K562 (cell line): ENCODE results near the gene GNGT1. TPM values are rescaled to one million over a fixed set of nuclear protein-coding genes. Genes with fewer than 3 reads are reported as not detected.

Source experiments
- ATF7 ChIP-seq: fragments of 450-650 bp; IDR thresholded peaks from 2 replicates; pipeline ENCODE4 v1.7.1; 2014; ENCODE audit warnings: mild to moderate bottlenecking, moderate library complexity
- GTF2A2 ChIP-seq: IDR thresholded peaks from 2 replicates; pipeline ENCODE4 v1.6.1; 2016; ENCODE audit warnings: mild to moderate bottlenecking, missing genetic modification characterization, missing compliant biosample characterization
- ILK ChIP-seq: fragments of 450-650 bp; IDR thresholded peaks from 2 replicates; pipeline ENCODE4 v1.6.1; 2016; ENCODE audit warnings: missing genetic modification characterization, low read depth, mild to moderate bottlenecking, missing compliant biosample characterization, moderate library complexity, borderline replicate concordance
- MBD2 ChIP-seq: sonication (generic); IDR thresholded peaks from 2 replicates; pipeline ENCODE4 v1.6.1; 2016; ENCODE audit warnings: low read depth, borderline replicate concordance
- PCBP1 ChIP-seq: fragments of 200-400 bp; formaldehyde crosslinking; IDR thresholded peaks from 2 replicates; pipeline ENCODE4 v1.6.1; 2018; ENCODE audit warnings: mild to moderate bottlenecking, low read depth, low read length; ENCODE audit not compliant: poor library complexity, severe bottlenecking
- polyA plus RNA-seq, 8 experiments: library from polyadenylated mRNA; depleted of rRNA in 4 of 8; stranded (reverse) in 5 of 8; unstranded in 3 of 8; fragments of >200 nt; fragmentation: Nextera tagmentation in 2 of 8; fragmentation: Illumina TruSeq in 1 of 8; extraction: Ambion mirVana in 2 of 8; extraction: Trizol in 1 of 8; gene quantifications; 2 replicates each; pipeline versions ENCODE4 v1.2.1 to v1.2.3, GENCODE V29; 2011 to 2014; ENCODE audit warnings: inconsistent platforms in 1 of 8, missing spikeins in 1 of 8
- small RNA-seq: library from RNA; depleted of rRNA; stranded (forward); fragments of <200 nt; gene quantifications from one replicate; pipeline ENCODE3, GENCODE V24; 2014
- total RNA-seq, 7 experiments: library from RNA; depleted of rRNA in 6 of 7; stranded (reverse); fragments of >200 nt in 6 of 7; fragmentation: Illumina TruSeq in 2 of 7; extraction: Trizol in 2 of 7; gene quantifications; 2 replicates each; pipeline versions ENCODE4 v1.2.1 to v1.2.3, GENCODE V29; 2011 to 2021; ENCODE audit warnings: low replicate concordance in 1 of 7
- TF ChIP-seq, protein P1 (sequence below), 2 experiments: IDR thresholded peaks; 2 replicates each; pipeline ENCODE4 v1.6.1; 2012; ENCODE audit warnings: improper control_type of control experiment in 2 of 2, low read depth in 2 of 2, low read length in 2 of 2, borderline replicate concordance in 1 of 2

GNGT1 gene
- total and polyA plus RNA-seq, 9 of the 15 experiments (the other 6 are each of a cell fraction or from before 2014, with no cell fraction given) = 0.04 to 0.83 (median 0.51) TPM; not detected in 2

DNA sequence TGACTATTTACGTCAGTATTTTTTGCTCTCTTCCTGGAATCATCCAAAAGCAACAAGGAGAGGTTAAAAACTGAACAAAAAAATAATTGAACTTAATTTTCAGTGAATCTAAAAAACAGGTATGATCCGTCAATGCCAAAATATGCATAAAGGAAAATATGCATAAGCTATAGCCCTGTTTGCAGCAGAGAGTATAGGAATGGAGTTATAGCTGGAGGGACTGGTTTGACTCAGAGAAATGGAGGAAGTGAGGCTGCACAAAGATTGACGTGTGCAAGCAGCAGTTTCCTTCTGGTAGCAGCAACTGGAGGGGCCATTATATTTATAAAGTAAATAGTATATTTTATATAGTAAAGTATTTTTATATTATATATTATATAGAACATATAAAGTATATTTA, 52.3 kb downstream of the GNGT1 start (continued):
- TF ChIP-seq ILK (no peak), MBD2 (no peak), PCBP1 (no peak), ATF7 (no peak), GTF2A2 (tag) (no peak)
- TF ChIP-seq, protein P1, sequence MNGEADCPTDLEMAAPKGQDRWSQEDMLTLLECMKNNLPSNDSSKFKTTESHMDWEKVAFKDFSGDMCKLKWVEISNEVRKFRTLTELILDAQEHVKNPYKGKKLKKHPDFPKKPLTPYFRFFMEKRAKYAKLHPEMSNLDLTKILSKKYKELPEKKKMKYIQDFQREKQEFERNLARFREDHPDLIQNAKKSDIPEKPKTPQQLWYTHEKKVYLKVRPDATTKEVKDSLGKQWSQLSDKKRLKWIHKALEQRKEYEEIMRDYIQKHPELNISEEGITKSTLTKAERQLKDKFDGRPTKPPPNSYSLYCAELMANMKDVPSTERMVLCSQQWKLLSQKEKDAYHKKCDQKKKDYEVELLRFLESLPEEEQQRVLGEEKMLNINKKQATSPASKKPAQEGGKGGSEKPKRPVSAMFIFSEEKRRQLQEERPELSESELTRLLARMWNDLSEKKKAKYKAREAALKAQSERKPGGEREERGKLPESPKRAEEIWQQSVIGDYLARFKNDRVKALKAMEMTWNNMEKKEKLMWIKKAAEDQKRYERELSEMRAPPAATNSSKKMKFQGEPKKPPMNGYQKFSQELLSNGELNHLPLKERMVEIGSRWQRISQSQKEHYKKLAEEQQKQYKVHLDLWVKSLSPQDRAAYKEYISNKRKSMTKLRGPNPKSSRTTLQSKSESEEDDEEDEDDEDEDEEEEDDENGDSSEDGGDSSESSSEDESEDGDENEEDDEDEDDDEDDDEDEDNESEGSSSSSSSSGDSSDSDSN (IDR thresholded peaks at IDR 0.05; ENCODE audit: borderline replicate concordance in 1 of 2, low read depth in 2 of 2, low read length in 2 of 2) = no peak

Small RNAs within 50 kb of the gene (small RNA-seq; reads per million reads assigned to genes)
- gene AC002076.2 = not detected

Other genes with a start within 250 kb of the GNGT1 start
- not detected in 2 replicates for gene TFPI2, start 15.8 kb upstream of the GNGT1 start, total RNA-seq (2014; rRNA removed)
- gene TFPI2, start 15.8 kb upstream of the GNGT1 start, total RNA-seq (2014; rRNA removed; fragmentation: Illumina TruSeq; extraction: Trizol) = not detected in 2 replicates
- 0.07 and 0.08 TPM in 2 replicates for gene TFPI2, start 15.8 kb upstream of the GNGT1 start, total RNA-seq (2015; rRNA removed; fragmentation: Illumina TruSeq; extraction: Trizol)
- gene TFPI2, start 15.8 kb upstream of the GNGT1 start, total RNA-seq (2021) = 0.11 TPM in 1 of 2 replicates, not detected in the other
- gene TFPI2, start 15.8 kb upstream of the GNGT1 start, polyA plus RNA-seq (2011; rRNA removed) = 0.25 TPM in 1 of 2 replicates, not detected in the other
- 0.10 TPM in 1 of 2 replicates, not detected in the other for gene TFPI2, start 15.8 kb upstream of the GNGT1 start, polyA plus RNA-seq (2014; fragmentation: Illumina TruSeq; extraction: Trizol)
- not detected for gene TFPI2, start 15.8 kb upstream of the GNGT1 start, polyA plus RNA-seq (2014; fragmentation: Nextera tagmentation; extraction: Ambion mirVana)
- 0.17 and 0.53 TPM in 2 replicates for gene TFPI2, start 15.8 kb upstream of the GNGT1 start, polyA plus RNA-seq (2014; rRNA removed)
- not detected in 2 replicates for gene GNG11, start 15.2 kb downstream of the GNGT1 start, total RNA-seq (2014; rRNA removed)
- gene GNG11, start 15.2 kb downstream of the GNGT1 start, total RNA-seq (2014; rRNA removed; fragmentation: Illumina TruSeq; extraction: Trizol) = not detected in 2 replicates
- not detected in 2 replicates for gene GNG11, start 15.2 kb downstream of the GNGT1 start, total RNA-seq (2015; rRNA removed; fragmentation: Illumina TruSeq; extraction: Trizol)
- not detected in 2 replicates for gene GNG11, start 15.2 kb downstream of the GNGT1 start, total RNA-seq (2021)
- gene GNG11, start 15.2 kb downstream of the GNGT1 start, polyA plus RNA-seq (2011; rRNA removed) = 0.06 TPM in 1 of 2 replicates, not detected in the other
- not detected in 2 replicates for gene GNG11, start 15.2 kb downstream of the GNGT1 start, polyA plus RNA-seq (2014; fragmentation: Illumina TruSeq; extraction: Trizol)
- gene GNG11, start 15.2 kb downstream of the GNGT1 start, polyA plus RNA-seq (2014; fragmentation: Nextera tagmentation; extraction: Ambion mirVana) = not detected
- not detected in 2 replicates for gene GNG11, start 15.2 kb downstream of the GNGT1 start, polyA plus RNA-seq (2014; rRNA removed)
- 15.8 and 25.3 TPM in 2 replicates for gene BET1, start 97.8 kb downstream of the GNGT1 start, total RNA-seq (2014; rRNA removed)
- 36.5 and 40.5 TPM in 2 replicates for gene BET1, start 97.8 kb downstream of the GNGT1 start, total RNA-seq (2014; rRNA removed; fragmentation: Illumina TruSeq; extraction: Trizol)
- gene BET1, start 97.8 kb downstream of the GNGT1 start, total RNA-seq (2015; rRNA removed; fragmentation: Illumina TruSeq; extraction: Trizol) = 27.3 and 29.8 TPM in 2 replicates
- gene BET1, start 97.8 kb downstream of the GNGT1 start, total RNA-seq (2021) = 30.6 and 31.6 TPM in 2 replicates
- gene BET1, start 97.8 kb downstream of the GNGT1 start, polyA plus RNA-seq (2011; rRNA removed) = 48.1 and 64.6 TPM in 2 replicates
- gene BET1, start 97.8 kb downstream of the GNGT1 start, polyA plus RNA-seq (2014; fragmentation: Illumina TruSeq; extraction: Trizol) = 38.2 and 45.6 TPM in 2 replicates
- gene BET1, start 97.8 kb downstream of the GNGT1 start, polyA plus RNA-seq (2014; fragmentation: Nextera tagmentation; extraction: Ambion mirVana) = 100 to 1,000 TPM; 171 to 190 TPM
- 37.8 and 38.5 TPM in 2 replicates for gene BET1, start 97.8 kb downstream of the GNGT1 start, polyA plus RNA-seq (2014; rRNA removed)